Dedifferentiated amniotic fluid mesenchymal stem cell (primary cell): ENCODE measurements around the gene WSCD1.

ENCODE experiments used
- DNase-seq: peaks from one replicate; pipeline ENCODE4 v3.0.0-alpha.2; 2016; ENCODE audit errors: extremely low spot score

WSCD1 gene

GRCh38 chr17:6061290-6061689 is 8.9 kb upstream of the WSCD1 start:
- peak; percentile 89 for DNase-seq

- DNase-seq = no peak
These were observed 5.3 kb upstream of the WSCD1 start for GRCh38 chr17:6064868-6065267.

GRCh38 chr17:6065351-6065750 is 4.8 kb upstream of the WSCD1 start:
- no peak for DNase-seq

- DNase-seq = no peak
These were observed 3.8 kb upstream of the WSCD1 start for GRCh38 chr17:6066183-6066948.

DNA sequence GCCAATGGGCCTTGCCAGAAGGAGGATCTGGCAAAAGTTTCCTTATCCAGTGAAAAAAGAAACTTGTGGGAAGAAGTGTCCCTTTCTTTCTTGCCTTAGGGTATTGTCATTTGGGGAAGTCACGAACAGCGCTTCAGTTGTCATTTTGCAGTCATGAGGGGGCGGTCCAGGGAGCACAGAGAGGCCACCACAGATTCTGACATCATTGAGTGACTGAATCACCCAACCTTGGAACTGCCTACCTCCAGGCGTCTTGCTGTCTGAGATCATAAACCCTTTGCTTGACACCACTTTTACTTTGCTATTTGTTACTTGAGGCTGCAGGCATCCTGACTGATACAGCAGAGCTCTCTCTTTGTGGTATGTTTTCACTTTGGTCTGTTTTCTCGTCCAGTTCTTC is 3.1 kb upstream of the WSCD1 start:
- DNase-seq = no peak

- no peak for DNase-seq
These were observed 292 bp downstream of the WSCD1 start for GRCh38 chr17:6070430-6070912.

DNA sequence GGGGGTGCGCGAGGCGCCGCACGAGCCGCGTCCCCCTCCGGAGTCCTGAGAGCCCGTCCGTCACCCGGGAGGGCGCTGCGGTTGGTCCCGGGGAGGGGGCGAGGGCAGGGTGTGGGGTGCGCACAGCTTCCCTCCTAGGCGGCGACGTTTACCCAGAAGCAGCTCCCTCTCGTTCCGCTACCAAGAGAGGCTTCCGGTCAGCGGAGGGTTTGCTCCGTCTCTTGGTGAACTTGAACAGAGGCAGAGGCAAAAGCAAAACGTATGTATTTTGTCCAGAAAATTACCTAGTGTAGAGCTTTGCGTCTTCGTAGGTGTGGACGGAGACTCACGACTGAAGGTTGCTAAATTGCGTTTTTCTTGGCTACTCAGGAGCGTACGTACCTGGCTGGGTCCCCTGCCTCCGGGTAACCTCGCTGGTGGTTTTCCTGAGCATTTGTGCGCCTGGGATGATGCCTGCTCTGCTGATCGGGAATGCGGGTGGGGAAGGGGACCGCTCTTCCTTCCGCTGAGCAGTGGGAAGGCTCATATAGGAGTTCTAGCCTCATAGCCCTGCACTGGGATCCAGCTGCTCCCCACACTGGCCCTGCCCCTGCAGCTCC is 833 bp downstream of the WSCD1 start:
- no peak for DNase-seq

DNA sequence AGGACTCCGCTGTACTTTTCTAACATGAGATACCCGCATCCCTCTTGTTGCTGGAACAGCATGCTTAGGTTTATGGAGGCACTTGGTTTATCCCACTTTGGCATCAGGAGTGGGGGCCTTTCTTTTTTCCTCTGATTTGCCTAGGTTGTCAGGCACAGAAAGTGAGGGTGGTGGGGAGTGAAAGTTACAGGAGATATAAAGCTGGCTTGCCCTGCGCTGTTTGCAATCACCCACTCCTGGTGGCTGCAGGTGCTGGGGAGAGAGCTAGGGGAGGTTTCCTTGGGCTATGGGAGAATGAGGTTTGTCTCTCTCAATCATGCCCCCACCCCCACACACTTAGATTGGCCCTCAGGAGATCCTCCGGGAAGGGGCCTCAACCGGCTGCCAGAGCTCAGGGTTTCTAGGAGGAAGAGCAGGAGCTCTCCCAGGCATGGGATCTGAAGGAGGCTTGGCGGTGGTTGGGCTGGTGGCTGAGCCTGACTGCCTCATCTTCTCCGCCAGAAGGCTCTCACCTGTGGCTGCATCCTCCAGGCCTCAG is 1.4 kb downstream of the WSCD1 start:
- DNase-seq = no peak

DNA sequence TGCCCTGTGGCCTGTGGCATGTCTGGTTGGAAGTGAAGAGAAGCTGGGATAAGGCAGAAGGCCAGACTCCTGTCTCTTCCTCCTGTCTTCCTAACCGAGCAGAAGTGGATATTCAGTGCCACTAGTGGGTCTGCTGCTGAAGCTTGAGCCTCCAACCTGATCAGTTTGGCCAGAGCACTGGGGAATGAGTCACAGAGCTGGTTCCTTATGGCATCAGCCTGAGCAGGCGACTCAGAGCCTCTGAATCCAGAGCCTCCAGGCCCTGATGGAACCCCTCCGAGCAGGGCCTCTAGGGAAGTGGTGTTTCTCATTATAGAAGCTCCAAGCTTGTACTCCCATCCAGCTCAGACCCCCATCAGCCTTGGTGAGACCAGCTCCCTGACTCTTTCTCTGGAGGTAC is 2.0 kb downstream of the WSCD1 start:
- no peak for DNase-seq

- DNase-seq = no peak
These were observed 2.4 kb downstream of the WSCD1 start for GRCh38 chr17:6072611-6073010.

DNA sequence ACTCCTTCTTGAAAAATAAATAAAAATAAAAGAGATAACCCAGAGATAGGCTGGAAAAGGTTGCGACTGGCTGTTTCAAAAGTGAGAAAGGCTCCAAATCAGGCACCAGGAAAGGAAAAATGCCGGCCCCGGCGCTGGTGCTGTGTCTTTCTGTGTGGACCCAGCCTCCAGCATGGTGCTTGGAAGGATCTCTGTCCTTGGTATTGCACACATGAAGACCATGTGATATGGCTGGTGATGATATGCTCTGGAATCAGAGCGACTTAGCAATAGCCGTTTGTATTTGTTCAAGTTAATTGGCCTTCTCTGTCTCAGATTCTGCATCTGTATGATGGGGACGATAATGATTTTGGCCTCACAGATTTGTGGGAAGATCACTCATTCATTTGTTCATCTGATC is 3.4 kb downstream of the WSCD1 start:
- no peak for DNase-seq

- DNase-seq = no peak
These were observed 4.9 kb downstream of the WSCD1 start for GRCh38 chr17:6075050-6075449.

DNA sequence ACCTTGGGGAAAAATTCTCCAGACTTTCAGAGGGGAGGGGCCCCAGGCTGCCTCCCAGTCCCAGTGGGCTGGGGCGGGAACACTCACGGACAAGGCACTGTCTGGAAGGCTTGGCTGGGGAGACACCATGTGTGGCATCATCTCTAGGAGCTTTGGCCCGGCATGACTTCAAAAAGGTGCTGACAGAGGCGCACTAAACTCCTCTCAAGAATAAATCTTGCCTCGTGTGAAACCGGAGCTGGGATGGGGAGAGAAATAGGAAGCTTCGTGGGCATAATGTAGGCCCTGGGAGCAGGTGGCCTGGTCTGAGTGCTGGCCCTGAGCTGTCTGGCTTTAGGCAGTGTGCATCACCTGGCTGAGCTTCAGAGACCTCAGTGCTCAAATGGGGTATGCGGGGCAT is 5.7 kb downstream of the WSCD1 start:
- DNase-seq = no peak

DNA sequence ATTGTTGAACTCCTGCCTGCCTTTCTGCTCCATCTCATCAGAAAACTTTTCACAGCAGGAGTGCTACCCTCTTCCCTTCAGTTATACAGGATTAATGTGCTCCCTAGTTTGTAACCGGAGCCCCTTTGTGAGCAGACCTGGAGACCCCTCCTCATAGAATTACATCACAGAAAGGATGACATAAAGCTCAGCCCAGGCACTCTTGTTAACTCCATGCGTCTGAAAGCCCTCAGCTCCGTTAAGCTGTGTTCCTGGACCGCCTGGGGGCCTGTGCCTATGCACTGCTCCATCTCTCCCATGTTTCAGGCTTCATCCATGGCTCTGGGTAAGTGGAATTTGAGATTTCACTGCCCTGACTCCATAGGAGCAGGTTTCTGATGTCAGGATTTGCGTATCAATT is 7.6 kb downstream of the WSCD1 start:
- no peak for DNase-seq

GRCh38 chr17:6078458-6078871 is 8.3 kb downstream of the WSCD1 start:
- no peak for DNase-seq

DNA sequence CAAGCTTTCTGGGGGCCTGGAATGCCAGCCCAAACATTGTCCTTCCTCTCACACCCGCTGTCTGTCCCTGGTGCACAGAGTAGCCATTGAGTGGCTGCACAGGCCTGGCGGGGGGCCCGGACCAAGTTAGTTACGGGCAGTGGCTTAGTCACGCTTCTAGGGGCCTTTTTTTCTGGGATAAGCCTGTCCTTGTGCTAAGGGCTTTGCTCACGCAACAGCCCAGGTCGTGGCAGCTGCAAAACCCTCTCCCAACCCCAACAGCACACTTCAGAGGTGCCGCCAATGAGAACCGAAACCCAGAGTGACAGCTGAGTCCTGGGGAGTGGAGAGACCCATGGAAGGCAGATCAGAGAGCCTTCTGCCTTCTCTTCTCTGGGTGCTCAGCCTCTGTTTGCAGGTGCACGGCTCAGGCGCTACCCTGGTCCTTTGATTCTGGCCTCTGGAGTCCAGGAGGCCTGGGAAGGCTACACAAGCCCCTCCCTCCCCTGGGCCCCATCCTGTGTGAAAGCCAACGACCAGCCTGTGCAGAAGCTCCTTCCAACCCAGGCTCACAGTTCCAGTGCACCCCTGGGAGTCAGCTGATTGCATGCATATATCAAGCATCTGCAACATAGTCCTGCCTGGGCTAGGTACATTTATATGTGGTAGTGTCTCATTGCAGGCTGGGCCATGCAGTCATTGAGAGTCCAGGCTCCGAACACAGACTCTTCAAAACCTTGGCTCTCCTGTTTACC is 9.1 kb downstream of the WSCD1 start:
- no peak for DNase-seq

- no peak for DNase-seq
These were observed 9.8 kb downstream of the WSCD1 start for GRCh38 chr17:6079960-6080359.

DNA sequence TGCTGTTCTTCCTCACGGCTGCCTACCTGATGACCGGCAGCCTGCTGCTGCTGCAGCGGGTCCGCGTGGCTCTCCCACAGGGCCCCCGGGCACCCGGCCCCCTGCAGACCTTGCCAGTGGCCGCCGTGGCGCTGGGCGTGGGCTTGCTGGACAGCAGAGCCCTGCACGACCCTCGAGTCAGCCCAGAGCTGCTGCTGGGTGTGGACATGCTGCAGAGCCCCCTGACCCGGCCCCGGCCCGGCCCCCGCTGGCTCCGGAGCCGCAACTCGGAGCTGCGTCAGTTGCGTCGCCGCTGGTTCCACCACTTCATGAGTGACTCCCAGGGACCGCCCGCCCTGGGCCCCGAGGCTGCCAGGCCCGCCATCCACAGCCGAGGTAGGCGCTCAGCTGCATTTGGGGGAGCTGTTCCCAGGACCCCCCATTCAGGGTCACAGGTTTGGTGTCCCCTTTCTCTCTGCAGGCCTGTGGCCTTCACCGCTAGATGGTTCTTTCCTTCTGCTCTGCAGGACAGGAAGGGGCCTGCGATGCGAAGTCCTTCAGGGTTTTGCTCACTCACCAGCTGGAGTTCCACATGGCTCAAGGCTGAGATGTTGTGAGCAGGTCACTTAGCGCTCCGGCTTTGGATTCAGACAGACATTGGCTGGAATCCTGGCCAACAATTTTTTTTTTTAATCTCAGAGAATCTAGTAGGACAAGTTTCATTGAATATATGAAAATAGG is 10.7 kb downstream of the WSCD1 start:
- DNase-seq = no peak

DNA sequence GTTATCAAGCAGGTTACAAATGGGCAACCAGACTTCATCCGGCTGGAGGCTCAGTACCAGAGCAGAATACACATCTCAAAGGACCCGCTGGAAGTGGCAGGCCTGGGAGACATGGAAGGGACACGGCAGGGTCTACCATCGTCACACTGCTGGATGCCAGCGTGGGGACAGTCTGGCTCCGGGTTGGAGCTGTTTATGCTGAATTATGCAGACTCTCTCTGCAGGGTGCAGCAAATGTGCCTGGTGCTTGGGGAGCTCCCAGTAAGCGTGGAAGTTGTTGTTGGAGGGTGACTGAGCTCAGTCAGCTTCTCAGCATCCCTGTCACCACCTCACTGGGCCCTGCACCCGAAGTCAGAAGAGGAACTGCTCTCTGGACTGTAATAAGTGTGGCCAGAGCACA is 12.2 kb downstream of the WSCD1 start:
- no peak for DNase-seq

DNA sequence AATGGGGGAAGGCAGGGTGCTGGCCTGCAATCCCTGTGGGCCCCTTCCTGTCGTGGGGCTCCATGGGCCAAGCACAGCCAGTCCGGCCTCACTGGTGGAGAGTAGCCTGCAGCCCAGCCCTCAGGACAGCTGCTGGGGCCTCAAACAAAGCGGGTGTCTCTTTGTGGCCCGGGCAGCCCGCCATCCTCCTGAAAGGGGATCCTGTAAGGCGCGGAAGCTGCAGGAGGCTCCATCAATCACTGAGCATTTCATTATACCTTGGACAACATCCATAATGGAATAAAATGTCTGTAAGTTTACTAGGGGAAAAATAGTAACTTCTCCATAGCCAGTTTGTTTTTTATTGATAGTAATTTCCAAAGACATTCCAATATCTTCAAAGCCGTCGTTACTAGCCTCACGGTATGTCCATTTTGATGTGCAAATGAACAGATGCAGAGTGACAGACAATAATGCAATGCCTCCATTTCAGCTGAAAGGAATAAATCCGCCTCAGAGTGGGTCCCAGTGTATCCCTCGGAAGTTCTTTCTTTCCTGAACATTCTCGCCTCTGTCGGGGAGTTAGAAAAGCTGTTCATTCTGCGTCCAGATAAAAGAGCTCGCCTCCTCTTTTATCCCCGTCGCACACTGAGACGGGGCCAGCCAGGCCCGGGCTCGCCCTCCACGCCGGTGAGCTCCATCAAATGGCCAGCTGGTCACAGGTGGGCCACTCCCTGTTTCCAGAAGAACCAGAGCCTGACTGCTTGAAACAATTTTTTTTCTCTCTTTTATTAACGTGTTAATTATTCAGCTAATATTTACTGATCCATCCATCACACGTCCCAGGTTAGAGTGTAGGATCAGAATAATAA is 14.4 kb downstream of the WSCD1 start:
- DNase-seq = no peak

DNA sequence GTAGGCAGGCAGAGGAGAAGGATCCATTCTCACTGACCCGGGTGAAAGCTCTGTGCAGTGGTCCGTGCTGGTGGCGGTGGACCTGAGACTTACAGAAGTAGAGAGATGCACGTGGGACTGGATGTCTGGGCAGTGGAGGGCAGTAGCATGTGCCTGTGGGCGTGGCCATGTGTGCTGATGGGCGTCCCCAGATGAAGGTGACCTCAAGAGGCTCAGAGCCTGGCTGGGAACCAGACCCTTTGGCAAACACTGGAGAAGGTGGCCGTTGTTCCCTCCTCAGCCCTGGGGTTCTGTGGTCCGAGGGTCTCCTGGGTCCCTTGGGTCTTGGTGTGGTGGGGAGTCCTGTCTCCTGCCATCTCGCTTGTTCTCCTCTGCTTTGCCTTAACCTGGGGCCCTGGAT is 15.6 kb downstream of the WSCD1 start:
- no peak for DNase-seq
